HFF-Myc (cell line): ENCODE data around the gene NDUFAF8.

Experiments used
- DNase-seq: peaks from one replicate; pipeline ENCODE4 v3.0.0-alpha.2; 2011; ENCODE audit warnings: low read depth; ENCODE audit errors: extremely low read depth
- H3K4me3 ChIP-seq: replicated peaks from 2 replicates; pipeline ENCODE4 v1.5.1; 2011; ENCODE audit warnings: low read depth, mild to moderate bottlenecking, control low read depth, low read length
- CTCF ChIP-seq: IDR thresholded peaks from 2 replicates; pipeline ENCODE4 v1.5.1; 2012; ENCODE audit warnings: mild to moderate bottlenecking, low read depth, low read length, control low read depth; ENCODE audit errors: missing control alignments

Gene NDUFAF8

GRCh38 chr17:81276781-81277180, 37.7 kb downstream of the NDUFAF8 start:
- no peak for TF ChIP-seq CTCF
- no peak overlapping the region for H3K4me3 ChIP-seq
- no peak for DNase-seq

GRCh38 chr17:81277421-81277820, 38.3 kb downstream of the NDUFAF8 start:
- no peak overlapping the region for H3K4me3 ChIP-seq
- no peak for DNase-seq
- TF ChIP-seq CTCF = no peak

- TF ChIP-seq CTCF = no peak
- no peak overlapping the region for H3K4me3 ChIP-seq
- no peak for DNase-seq
Measured at GRCh38 chr17:81277946-81278693, 39.0 kb downstream of the NDUFAF8 start.

- TF ChIP-seq CTCF = no peak
- DNase-seq = no peak
- no peak overlapping the region for H3K4me3 ChIP-seq
Measured at GRCh38 chr17:81278831-81279230, 39.7 kb downstream of the NDUFAF8 start.

GRCh38 chr17:81279278-81280275, 40.5 kb downstream of the NDUFAF8 start:
- no peak for TF ChIP-seq CTCF
- DNase-seq = no peak
- no peak overlapping the region for H3K4me3 ChIP-seq

GRCh38 chr17:81280571-81280970, 41.5 kb downstream of the NDUFAF8 start:
- no peak for TF ChIP-seq CTCF
- no peak overlapping the region for H3K4me3 ChIP-seq
- DNase-seq = no peak
